ENCODE measurements around the gene BOD1L2.

BOD1L2 gene

DNA sequence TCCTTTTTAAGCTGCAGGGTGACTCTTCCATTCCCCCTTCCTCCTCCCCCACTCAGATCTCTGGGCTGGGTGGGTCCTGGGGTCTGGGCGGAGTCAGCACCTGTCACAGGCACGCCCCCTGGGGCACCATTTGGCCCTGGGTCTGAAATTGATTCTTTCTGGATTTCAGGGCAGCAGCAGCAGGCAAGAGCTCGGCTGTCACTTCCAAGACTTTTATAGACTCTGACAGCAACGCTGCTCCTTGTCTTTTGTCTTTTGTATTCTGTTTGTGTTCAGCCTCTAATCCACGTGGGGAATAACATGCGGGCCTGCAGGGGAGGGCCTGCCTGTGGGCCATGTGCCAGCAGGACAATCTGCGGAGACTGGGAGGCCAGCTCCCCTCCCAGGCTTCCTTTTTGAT is 3.9 kb downstream of the BOD1L2 start:
- DNase-seq, result no peak

DNA sequence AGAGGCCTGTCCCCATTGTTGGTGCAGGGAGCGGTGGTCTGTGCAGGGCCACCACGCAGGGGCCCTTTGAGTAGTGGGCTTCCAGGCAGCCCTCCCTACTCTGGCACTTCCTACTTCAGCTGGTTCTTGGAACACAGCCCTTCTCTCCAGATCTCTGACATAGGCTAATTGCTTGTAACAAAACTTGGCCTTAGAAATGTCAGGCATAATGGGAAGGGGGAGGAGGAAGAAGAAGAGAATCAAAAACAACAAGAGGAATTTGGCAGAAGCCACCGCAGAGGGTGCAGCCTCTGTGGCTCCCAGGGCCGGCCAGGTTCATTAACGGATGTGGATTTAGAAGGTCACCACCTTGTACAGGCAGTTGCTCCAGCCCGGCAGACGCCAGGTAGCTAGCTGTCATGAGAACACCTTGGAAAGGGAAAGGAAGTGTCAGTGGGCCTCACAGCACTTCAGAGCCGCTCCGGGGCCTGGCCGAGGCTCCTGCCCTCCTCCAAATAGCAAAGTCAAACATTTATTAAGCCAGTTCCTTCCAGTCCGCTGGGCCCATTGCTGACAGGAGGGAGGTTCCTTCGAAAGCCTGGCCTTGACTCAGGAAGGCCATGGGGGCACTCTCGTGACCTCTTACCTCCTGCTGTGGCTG is 7.4 kb downstream of the BOD1L2 start:
- no peak for DNase-seq

DNA sequence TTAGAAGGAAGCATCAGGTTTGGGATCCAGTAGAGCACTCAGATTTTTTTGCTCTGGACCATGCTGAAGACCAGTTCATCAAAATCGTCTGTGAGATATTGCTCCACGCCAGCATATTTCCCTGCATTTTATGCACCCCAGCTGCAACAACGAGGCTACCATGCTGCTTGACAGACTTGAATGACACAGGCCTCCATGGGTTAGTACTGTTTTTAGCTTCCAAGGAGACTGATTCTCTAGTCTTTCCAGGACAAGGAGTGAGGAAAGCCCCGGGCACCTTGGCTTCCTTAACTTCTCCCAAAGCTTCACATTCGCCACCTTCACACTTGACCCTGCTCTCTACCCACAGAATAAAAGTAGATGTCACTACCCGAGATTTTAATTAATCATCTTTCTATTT is 17.5 kb downstream of the BOD1L2 start:
- no peak for DNase-seq

DNA sequence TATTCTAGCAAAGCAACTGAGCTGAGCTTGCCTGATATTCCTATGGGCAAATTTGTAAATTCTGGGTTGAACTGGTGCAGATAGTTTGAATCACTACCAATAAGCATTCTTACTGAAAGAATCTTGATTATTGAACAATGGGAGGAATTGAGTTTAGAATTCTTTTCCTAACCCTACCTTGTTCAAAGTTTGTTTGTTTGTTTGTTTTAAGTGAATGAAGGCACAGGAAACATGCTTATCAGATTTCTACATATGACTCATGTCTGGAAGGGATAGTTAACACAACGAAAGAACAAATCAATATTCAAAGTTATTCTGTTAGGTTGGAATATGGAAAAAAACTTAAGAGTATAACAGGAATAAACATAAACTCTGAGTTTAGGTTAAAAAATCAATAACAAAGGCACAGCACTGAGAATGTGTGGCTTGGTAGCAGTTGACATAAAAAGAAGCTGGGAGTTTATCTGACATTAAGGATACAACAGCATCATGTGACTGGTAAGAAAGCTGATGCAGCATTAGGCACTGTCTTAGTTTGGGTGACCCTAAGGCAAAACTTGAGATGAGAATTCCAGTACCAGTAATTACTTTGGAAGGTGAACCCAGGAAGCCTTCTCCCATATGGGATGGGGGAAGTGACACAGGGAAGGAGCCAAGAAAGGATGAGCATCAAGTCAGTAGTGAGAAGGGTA is 20.9 kb downstream of the BOD1L2 start:
- no peak for DNase-seq

DNA sequence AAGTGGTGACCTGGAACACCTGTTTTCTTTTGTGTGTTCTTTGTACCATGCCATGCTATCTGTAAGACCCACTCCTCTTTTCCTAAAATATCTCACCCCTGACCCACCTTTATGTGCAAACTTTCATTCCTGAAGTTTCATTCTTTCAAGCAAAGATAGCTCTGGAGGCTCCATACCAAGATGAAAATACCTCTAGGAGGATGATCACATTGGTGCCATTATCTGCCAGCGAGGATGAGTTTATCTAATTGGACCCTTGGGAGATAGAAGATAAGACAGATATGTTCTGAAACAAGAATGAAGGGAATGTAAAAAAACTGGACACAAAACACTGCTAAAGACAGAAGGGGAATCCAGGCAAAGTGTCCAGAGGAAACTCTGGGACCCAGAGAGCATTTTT is 24.1 kb downstream of the BOD1L2 start:
- DNase-seq, result no peak

DNA sequence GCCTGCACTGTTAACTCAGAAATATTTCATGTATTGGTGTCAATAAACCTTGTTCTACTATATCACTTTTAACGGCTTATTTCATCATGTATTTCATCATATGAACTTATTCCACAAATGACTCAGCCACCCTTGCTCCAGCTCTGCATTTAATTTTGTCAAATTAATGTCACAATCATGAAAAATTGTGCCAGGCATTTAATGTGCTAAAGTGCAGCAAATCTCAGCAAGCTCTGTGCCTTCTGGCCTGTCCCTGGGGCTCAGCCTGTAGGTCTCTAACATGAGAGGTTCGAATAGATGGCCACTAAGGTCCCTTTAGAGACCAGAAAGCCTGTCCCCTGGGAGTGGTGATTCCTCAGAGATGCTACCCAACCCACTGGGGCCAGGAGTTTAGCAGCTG is 28.6 kb downstream of the BOD1L2 start:
- DNase-seq, result no peak

DNA sequence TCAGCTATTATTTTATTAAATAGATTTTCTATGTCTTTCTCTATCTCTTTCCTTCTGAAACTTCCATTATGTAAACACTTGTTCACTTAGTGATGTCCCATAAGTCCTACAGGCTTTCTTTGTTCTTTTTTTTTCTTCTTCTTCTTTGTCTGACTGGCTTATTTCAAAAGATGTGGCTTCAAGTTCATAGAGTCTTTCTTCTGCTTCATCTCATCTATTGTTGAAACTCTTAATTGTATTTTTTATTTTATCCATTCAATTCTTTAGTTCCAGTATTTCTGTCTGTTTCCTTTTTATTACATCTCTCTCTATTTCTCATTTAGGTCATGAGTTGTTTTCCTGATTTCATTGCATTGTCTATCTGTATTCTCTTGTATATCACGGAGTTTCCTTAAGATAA is 38.5 kb downstream of the BOD1L2 start:
- no peak for DNase-seq

DNA sequence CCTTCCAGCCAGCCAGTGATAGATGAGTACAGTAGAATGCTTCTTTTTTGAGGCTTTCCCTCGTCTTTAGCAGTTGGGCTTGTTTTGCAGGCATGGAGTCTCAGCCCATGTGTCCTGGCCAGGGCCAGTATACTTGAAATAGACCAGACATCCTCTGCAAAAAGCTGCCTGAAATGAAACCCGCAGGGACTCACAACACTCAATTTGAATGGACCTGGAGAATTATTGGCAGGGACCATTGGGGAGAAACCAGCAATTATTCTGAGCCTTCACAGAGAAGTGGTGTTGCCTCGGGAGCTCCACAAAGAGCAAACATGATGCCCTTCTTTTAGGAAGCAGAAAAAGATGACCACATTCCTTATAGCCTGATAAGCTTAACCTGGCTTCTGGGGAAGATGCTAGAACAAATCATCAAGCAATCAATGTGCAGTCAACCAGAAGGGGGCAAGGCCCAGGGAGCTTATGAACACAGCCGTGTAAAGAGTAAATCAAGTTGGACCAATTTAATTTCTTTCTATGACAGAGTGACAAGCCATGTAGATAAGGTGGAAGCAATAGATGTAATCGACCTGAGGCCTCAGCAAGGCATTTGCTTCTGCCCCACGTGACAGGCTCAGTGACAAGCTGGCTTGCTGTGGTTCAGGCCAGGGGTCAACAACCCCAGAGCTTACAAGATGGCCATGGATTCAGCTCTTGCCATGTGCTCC is 42.1 kb downstream of the BOD1L2 start:
- no peak for DNase-seq

DNA sequence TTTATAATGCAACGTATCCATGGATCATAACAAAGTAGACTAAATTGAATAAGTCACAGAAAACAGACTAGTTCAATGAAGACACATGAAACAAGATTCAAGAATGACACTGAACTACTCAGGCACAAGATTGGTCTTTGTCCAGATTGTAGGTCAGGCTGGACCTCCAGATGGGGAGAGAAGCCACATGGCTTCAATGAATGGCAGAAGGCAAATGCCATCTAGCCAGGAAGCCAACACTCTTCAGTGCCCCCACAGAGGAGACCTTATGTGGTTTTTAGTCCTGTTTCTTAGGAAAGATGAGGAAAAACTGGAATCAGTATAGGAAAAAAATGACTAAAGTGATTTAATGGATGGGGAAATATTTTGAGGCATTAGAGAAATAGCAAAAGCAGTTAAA is 43.1 kb downstream of the BOD1L2 start:
- no peak for DNase-seq

DNA sequence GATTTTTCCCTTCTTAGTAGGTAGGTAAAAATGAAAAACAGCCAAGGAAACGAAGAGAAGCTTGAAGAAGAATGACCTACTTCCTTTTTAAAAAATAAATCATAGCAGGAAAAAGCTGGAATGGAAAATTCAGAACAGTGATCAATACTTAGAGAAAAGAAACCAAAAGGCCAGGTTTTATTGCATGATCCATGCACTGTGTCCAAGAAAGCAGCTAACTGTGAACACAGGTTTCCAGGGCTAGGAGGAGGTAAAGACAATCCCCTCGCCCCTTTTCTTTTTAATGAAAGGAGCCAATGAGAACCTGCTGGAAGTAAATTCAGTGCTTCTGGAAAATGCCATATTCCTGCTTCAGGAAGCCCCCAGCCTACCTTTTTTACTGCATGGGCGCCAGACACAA is 47.2 kb downstream of the BOD1L2 start:
- DNase-seq, result no peak

DNA sequence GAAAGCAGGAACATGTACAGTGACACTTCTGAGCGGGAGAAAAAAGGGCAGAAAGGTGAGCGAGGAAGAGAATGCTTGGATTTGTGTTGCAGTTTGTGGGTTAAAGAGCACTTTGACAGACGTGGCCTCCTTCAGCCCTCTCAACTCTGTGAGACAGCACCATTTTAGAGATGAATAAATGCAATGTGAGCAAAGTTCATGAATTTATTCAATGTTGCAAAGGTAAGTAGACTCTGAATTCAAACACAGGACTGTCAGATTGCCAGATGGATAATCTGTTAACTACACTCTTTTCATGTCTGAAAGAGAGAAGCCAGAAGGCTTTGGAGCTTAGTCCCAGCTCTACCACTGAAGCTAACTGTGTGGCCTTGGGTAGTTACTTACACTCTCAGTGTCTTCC is 47.7 kb downstream of the BOD1L2 start:
- no peak for DNase-seq

DNA sequence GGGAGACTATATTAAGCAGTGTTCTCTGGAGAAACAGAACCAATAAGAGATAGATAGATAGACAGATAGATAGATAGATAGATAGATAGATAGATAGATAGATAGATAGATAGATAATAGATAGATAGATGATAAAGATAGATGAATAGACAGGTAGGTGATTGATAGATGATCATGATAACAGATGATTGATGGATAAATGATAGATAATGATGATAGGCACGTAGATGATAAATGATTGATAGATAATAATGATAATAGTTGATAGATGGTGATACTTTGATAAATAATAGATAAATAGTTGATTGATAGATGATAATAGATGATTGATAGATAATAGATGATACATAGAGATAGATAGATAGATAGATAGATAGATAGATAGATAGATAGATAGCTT is 48.5 kb downstream of the BOD1L2 start:
- no peak for DNase-seq

DNA sequence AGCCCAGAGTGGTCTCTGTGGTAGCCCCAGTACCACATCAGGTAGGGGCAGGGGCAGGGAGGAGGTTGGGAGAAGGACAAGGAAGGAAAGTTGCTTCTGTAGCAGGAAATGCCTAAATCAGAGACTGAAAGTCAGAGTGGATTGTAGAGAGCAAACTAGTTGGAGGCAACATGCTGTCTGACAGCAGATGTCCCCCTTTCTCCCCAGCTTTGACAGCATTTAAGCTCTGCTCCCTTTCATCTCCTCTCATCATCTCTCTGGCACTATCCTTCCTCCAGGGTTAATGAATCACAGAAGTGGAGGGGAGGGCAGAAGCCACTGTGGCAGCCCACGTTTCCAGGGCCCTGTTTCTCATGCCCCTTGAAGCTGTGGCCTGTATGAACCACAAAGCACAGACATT is 50.4 kb downstream of the BOD1L2 start:
- no peak for DNase-seq

DNA sequence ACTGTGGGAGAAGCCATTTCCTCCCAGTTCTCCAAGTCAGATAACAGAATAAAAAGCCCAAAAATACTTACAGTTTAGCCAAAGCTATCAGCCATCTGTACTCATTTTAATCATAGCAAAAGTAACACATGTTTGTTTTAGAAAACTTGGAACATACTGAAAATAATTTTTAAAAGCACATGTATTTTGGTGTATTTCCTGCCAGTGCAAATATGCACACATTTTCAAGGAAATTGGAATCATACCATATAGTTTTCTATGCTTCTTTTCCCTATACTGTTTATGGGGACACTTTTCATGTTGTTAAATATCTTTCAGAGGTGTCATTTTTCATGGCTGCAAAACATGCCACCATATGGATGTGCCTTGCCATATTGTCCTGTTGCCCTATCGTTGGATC is 51.2 kb downstream of the BOD1L2 start:
- no peak for DNase-seq
